GM12874 (cell line): ENCODE results near the gene ZFPL1.

Source experiments
- TF ChIP-seq, protein P1 (sequence below): IDR thresholded peaks from 2 replicates; pipeline ENCODE4 v1.5.1; 2011; ENCODE audit warnings: low read depth, mild to moderate bottlenecking, control low read depth, low read length, moderate library complexity; ENCODE audit not compliant: insufficient read depth

Gene ZFPL1

DNA sequence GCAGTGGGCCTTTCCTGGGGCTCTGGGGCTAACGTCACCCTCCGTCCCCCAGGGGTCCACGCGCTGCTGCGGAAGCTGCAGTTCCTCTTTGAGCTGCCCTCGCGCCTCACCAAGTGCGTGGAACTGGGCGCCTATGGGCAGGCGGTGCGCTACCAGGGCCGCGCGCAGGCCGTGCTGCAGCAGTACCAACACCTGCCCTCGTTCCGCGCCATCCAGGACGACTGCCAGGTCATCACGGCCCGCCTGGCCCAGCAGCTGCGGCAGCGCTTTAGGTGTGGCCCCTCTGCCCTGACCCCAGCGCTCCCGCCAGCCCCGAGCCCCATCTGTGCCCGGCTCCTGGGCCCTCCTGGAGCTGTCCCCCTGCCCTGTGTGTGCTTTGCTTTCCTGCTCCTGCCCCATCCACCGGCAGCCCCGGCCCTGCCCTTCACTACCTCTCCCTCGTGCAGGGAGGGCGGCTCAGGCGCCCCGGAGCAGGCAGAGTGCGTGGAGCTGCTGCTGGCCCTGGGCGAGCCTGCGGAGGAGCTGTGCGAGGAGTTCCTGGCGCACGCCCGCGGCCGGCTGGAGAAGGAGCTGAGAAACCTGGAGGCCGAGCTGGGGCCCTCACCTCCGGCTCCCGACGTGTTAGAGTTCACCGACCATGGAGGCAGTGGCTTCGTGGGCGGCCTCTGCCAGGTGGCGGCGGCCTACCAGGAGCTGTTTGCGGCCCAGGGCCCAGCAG is 23.9 kb downstream of the ZFPL1 start:
- TF ChIP-seq, protein P1, sequence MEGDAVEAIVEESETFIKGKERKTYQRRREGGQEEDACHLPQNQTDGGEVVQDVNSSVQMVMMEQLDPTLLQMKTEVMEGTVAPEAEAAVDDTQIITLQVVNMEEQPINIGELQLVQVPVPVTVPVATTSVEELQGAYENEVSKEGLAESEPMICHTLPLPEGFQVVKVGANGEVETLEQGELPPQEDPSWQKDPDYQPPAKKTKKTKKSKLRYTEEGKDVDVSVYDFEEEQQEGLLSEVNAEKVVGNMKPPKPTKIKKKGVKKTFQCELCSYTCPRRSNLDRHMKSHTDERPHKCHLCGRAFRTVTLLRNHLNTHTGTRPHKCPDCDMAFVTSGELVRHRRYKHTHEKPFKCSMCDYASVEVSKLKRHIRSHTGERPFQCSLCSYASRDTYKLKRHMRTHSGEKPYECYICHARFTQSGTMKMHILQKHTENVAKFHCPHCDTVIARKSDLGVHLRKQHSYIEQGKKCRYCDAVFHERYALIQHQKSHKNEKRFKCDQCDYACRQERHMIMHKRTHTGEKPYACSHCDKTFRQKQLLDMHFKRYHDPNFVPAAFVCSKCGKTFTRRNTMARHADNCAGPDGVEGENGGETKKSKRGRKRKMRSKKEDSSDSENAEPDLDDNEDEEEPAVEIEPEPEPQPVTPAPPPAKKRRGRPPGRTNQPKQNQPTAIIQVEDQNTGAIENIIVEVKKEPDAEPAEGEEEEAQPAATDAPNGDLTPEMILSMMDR = no peak

DNA sequence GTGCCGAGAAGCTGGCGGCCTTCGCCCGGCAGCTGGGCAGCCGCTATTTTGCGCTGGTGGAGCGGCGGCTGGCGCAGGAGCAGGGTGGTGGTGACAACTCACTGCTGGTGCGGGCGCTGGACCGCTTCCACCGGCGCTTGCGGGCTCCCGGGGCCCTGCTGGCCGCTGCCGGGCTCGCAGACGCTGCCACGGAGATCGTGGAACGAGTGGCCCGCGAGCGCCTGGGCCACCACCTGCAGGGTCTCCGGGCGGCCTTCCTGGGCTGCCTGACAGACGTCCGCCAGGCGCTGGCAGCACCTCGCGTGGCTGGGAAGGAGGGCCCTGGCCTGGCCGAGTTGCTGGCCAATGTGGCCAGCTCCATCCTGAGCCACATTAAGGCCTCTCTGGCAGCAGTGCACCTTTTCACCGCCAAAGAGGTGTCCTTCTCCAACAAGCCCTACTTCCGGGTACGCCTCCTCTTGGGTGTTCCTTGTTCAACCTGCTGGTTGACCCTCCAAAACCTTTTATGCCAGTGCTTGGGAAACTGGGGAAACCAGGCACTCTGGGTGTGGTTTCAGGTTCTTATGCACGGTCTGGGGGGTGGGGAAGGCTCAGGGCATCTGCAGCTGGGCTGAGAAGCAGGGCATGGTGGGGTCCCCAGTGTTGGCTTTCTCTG is 24.6 kb downstream of the ZFPL1 start:
- TF ChIP-seq, protein P1 = no peak

DNA sequence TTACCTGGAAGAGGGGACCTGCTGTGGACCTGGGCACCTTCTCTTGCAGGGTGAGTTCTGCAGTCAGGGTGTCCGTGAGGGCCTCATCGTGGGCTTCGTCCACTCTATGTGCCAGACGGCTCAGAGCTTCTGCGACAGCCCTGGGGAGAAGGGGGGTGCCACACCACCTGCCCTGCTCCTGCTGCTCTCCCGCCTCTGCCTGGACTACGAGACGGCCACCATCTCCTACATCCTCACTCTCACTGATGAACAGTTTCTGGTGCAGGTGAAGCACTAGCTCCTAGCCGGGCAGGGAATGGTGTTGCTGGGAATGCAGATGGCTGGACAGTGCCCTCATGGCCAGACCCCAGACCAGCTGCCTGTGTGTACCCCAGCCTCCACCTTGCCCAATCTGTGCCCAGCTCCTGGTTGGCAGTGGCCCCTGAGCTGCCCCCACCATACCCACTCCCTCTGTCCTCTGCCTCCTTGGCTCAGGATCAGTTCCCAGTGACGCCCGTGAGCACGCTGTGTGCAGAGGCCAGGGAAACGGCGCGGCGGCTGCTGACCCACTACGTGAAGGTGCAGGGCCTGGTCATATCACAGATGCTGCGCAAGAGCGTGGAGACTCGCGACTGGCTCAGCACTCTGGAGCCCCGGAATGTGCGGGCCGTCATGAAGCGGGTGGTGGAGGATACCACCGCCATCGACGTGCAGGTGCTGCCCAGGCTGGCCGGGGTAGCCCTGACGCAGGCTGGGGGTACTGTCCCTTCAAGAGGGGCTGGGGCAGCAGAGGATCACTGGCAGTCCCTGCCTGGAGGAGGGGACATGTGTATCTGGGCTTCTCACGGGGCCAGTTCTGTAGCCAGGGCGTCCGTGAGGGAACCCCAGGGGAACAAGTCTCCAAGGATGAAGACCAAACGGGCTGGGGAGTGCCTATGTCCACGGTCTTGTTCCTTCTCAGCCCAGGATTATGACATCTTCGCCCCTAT is 25.5 kb downstream of the ZFPL1 start:
- TF ChIP-seq, protein P1 = no peak

DNA sequence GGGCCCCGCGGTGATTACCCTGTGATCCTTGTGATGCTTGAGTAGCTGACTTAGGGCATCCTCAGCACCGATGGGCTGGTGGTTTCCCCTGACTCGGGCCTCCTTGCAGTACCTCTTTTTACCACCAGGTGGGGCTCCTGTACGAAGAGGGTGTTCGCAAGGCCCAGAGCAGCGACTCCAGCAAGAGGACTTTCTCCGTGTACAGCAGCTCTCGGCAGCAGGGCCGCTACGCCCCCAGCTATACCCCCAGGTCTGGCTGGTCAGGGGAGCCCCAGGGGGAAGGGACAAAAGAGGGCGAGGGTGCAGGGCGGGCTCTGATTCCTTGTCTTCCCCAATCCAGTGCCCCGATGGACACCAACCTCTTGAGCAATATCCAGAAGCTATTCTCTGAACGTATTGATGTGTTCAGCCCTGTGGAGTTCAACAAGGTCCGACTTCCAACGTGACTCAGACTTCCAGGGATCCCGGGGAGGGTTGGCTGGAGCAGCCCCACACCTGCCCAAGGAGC is 26.4 kb downstream of the ZFPL1 start:
- TF ChIP-seq, protein P1 = peak; percentile 97

DNA sequence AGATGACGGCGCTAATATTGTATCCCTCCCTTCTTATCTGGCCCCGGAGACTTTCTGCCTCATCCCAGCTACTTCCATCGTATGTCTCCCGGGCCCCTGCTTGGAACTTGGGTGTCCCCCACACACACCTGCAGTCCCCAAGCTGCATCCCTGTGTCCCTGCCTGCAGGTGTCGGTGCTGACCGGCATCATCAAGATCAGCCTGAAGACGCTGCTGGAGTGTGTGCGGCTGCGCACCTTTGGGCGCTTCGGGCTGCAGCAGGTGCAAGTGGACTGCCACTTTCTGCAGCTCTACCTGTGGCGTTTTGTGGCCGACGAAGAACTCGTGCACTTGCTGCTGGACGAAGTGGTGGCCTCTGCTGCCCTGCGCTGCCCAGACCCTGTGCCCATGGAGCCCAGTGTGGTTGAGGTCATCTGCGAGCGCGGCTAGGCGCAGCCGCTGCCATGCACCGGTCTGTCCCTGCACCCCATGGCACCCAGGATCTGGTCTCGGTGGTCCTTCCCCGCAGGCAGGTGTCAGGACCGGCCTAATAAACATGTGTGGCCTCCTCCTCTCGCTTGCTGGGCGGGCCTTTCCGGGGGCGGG is 27.2 kb downstream of the ZFPL1 start:
- TF ChIP-seq, protein P1 = no peak

DNA sequence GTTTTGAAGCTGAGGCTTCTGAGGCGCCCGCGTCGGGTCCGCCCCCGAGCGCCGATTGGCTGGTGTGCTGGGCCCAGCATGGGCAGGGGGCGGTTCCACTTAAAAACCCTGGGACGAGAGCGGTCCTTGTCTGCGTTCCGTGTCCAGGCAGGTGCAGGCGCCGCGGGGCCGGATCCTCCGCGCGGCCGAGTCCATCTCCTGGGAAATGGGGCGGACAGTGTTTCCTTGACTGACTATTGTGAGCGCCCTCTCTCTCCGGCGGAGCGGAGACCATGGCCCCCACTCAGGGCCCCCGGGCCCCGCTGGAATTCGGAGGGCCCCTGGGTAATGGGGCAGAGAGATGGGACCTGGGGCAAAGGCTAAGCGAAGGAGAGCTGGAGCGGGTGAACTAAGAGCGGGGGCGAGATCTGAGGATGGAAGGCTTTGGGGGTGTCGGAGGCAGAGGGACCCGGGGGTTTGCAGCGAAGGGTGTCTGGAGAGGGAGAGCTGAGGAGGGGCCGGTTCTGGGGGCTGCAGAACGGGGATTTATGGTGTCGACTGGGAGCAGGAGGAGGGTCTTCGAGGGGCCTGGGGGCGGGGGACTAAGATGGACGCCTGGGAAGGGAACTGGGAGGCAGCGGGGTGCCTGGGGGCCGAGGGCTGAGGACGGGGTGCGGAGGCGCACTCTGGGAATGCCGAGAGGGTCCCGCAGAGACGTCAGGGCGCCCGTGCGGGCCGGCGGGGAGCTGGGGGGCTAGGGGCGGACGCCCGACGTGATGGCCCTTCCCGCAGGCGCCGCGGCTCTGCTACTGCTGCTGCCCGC is 27.9 kb downstream of the ZFPL1 start, which contains the start of gene TM7SF2:
Gene TM7SF2 (plus strand): TSS at position 129 of the 802 bp plus-strand sequence. CDS start 144 bp downstream, at position 273.
- TF ChIP-seq, protein P1 = no peak
